Measurements from ENCODE around the gene ROCK2. TPM values are rescaled to one million over a fixed set of nuclear protein-coding genes. Genes with fewer than 3 reads are reported as not detected.

The ROCK2 gene
- polyA plus RNA-seq, 1 donor (not counting 4 experiments of a cell fraction or from before 2014, with no cell fraction given): 12.6 TPM

DNA sequence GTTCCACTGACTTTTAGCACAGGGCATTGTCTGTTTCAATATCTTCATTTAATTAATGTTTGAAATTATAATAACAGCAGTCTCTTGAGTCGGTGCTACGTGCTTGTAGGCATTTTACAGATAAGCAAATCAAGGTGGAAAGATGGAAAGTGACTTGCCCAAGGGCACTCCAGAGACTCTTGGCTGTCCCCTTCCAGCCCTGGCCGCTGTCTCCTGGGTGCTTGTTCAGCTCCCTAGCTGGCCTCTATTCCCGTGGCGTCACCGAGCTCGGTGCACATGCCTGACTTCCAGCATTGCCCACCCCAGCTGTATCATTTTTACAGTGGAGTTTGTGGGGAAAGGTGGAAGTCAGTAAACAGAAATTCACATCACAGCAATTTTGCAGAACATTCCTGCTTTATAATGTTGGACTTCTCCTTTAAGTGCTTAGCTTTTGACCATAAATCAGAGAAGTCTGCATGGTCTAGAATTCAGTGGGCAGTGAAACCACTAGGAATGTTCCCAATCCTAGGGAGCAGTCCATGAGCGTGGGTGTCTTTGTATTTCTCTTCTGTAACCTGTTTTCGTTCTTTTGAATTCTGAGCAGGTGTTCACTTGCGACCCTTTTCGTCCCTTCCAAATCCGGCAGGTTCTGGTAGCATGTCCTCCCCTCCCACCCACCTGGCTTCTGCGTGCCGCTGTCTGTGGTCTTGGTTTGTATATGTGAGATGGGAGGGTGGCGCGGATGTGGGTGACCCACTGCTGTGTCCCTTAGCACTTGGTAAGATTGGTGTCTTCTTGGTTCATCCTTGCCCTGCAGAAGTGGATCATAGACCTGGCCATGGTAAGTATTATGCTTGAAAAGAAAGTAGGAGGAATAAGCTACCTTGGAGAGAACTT, 180.8 kb downstream of the ROCK2 start:
- no peaks in the 10 kb centered on the region for H3K9me1 ChIP-seq (ENCODE audit: control insufficient read depth, extremely low read depth, insufficient read depth, low read length)
- H3K4me3 ChIP-seq (ENCODE audit: control insufficient read depth in 2 of 3, extremely low read depth in 1 of 3, insufficient read depth in 2 of 3, low read depth in 1 of 3, low read length in 3 of 3): no peak overlapping the region
- no peak overlapping the region for H3K9ac ChIP-seq (ENCODE audit: control insufficient read depth, extremely low read depth, insufficient read depth, low read length)
- H3K9me3 ChIP-seq (ENCODE audit: control insufficient read depth, low read depth, low read length): no peaks in the 10 kb centered on the region
- H4K20me1 ChIP-seq (ENCODE audit: control insufficient read depth, extremely low read depth, insufficient read depth, low read length): no peaks in the 10 kb centered on the region
- H3K27ac ChIP-seq (ENCODE audit: control insufficient read depth, insufficient read depth, low read length): no peak overlapping the region
- H2AFZ ChIP-seq (ENCODE audit: control insufficient read depth, low read length): no peak overlapping the region
- no peaks in the 10 kb centered on the region for H3K27me3 ChIP-seq (ENCODE audit: control insufficient read depth, extremely low read depth, insufficient read depth, low read length)
- no peaks in the 10 kb centered on the region for H3K79me2 ChIP-seq (ENCODE audit: control insufficient read depth, insufficient read depth, low read length)
- no peak for DNase-seq (ENCODE audit: low read depth, low spot score)
- H3K4me1 ChIP-seq (ENCODE audit: control insufficient read depth, extremely low read depth, insufficient read depth, low read length): no peaks in the 10 kb centered on the region
- no peaks in the 10 kb centered on the region for H3K36me3 ChIP-seq (ENCODE audit: control insufficient read depth in 2 of 2, extremely low read depth in 1 of 2, insufficient read depth in 2 of 2, low read length in 2 of 2)
- dilution Hi-C loops (cut with MboI; ENCODE audit: extremely low pct_ligation_motif_present, low sequenced_read_pairs): no loop called here
- H3K4me2 ChIP-seq (ENCODE audit: control insufficient read depth, extremely low read depth, insufficient read depth, low read depth, low read length): no peak overlapping the region
- TF ChIP-seq, protein P1, sequence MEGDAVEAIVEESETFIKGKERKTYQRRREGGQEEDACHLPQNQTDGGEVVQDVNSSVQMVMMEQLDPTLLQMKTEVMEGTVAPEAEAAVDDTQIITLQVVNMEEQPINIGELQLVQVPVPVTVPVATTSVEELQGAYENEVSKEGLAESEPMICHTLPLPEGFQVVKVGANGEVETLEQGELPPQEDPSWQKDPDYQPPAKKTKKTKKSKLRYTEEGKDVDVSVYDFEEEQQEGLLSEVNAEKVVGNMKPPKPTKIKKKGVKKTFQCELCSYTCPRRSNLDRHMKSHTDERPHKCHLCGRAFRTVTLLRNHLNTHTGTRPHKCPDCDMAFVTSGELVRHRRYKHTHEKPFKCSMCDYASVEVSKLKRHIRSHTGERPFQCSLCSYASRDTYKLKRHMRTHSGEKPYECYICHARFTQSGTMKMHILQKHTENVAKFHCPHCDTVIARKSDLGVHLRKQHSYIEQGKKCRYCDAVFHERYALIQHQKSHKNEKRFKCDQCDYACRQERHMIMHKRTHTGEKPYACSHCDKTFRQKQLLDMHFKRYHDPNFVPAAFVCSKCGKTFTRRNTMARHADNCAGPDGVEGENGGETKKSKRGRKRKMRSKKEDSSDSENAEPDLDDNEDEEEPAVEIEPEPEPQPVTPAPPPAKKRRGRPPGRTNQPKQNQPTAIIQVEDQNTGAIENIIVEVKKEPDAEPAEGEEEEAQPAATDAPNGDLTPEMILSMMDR (optimal IDR thresholded peaks at IDR 0.05 in 1 of 3, IDR thresholded peaks at IDR 0.05 in 1 of 3, conservative IDR thresholded peaks at IDR 0.05 in 1 of 3; ENCODE audit: extremely low read depth in 1 of 3, insufficient read depth in 2 of 3, low read length in 3 of 3): no peak
- no peak for TF ChIP-seq EZH2 (IDR thresholded peaks at IDR 0.05; ENCODE audit: low read length)
- no peak for FAIRE-seq

DNA sequence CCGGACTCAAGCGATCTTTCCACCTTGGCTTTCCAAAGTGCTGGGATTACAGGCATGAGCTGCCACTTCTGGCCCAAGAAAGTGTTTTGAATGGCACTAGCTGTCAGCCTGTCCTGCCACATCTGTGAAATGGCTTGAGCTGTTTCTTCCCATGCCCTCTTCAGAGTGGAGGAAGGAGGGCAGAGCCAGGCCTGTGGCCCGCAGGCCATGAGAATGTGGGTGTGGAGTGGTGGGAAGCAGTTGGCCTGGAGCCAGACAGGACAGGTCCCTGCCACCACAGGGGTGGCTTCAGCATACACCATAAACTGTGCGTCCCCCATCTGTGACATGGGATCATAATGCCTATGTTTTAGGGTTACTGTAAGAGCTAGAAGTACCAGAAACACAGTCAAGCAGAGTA, 182.7 kb downstream of the ROCK2 start:
- Histone ChIP-seq H3K9ac (ENCODE audit: control insufficient read depth, extremely low read depth, insufficient read depth, low read length) (no peak overlapping the region), H3K36me3 (ENCODE audit: control insufficient read depth in 2 of 2, extremely low read depth in 1 of 2, insufficient read depth in 2 of 2, low read length in 2 of 2) (no peaks in the 10 kb centered on the region), H3K9me3 (ENCODE audit: control insufficient read depth, low read depth, low read length) (no peaks in the 10 kb centered on the region), H3K79me2 (ENCODE audit: control insufficient read depth, insufficient read depth, low read length) (no peaks in the 10 kb centered on the region), H3K4me2 (ENCODE audit: control insufficient read depth, extremely low read depth, insufficient read depth, low read depth, low read length) (no peak overlapping the region), H2AFZ (ENCODE audit: control insufficient read depth, low read length) (no peak overlapping the region), H3K27ac (ENCODE audit: control insufficient read depth, insufficient read depth, low read length) (no peak overlapping the region), H3K4me1 (ENCODE audit: control insufficient read depth, extremely low read depth, insufficient read depth, low read length) (no peaks in the 10 kb centered on the region), H3K4me3 (ENCODE audit: control insufficient read depth in 2 of 3, extremely low read depth in 1 of 3, insufficient read depth in 2 of 3, low read depth in 1 of 3, low read length in 3 of 3) (no peak overlapping the region), H3K27me3 (ENCODE audit: control insufficient read depth, extremely low read depth, insufficient read depth, low read length) (no peaks in the 10 kb centered on the region), H3K9me1 (ENCODE audit: control insufficient read depth, extremely low read depth, insufficient read depth, low read length) (no peaks in the 10 kb centered on the region), H4K20me1 (ENCODE audit: control insufficient read depth, extremely low read depth, insufficient read depth, low read length) (no peaks in the 10 kb centered on the region)
- FAIRE-seq (no peak), DNase-seq (ENCODE audit: low read depth, low spot score) (no peak)
- no peak for TF ChIP-seq EZH2 (IDR thresholded peaks at IDR 0.05; ENCODE audit: low read length)
- TF ChIP-seq, protein P1 (optimal IDR thresholded peaks at IDR 0.05 in 1 of 3, IDR thresholded peaks at IDR 0.05 in 1 of 3, conservative IDR thresholded peaks at IDR 0.05 in 1 of 3; ENCODE audit: extremely low read depth in 1 of 3, insufficient read depth in 2 of 3, low read length in 3 of 3): no peak
- dilution Hi-C loops (cut with MboI; ENCODE audit: extremely low pct_ligation_motif_present, low sequenced_read_pairs): no loop called here
